GM21576 (cell line): ENCODE measurements around the gene ATG9B.

ENCODE experiments used
- ATAC-seq: cut with Tn5 transposase; IDR thresholded peaks from one replicate; pipeline ENCODE4 v1.9.1; 2021; ENCODE audit warnings: mild to moderate bottlenecking, moderate library complexity; ENCODE audit not compliant: unreplicated experiment

The ATG9B gene, protein sequence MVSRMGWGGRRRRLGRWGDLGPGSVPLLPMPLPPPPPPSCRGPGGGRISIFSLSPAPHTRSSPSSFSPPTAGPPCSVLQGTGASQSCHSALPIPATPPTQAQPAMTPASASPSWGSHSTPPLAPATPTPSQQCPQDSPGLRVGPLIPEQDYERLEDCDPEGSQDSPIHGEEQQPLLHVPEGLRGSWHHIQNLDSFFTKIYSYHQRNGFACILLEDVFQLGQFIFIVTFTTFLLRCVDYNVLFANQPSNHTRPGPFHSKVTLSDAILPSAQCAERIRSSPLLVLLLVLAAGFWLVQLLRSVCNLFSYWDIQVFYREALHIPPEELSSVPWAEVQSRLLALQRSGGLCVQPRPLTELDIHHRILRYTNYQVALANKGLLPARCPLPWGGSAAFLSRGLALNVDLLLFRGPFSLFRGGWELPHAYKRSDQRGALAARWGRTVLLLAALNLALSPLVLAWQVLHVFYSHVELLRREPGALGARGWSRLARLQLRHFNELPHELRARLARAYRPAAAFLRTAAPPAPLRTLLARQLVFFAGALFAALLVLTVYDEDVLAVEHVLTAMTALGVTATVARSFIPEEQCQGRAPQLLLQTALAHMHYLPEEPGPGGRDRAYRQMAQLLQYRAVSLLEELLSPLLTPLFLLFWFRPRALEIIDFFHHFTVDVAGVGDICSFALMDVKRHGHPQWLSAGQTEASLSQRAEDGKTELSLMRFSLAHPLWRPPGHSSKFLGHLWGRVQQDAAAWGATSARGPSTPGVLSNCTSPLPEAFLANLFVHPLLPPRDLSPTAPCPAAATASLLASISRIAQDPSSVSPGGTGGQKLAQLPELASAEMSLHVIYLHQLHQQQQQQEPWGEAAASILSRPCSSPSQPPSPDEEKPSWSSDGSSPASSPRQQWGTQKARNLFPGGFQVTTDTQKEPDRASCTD

DNA sequence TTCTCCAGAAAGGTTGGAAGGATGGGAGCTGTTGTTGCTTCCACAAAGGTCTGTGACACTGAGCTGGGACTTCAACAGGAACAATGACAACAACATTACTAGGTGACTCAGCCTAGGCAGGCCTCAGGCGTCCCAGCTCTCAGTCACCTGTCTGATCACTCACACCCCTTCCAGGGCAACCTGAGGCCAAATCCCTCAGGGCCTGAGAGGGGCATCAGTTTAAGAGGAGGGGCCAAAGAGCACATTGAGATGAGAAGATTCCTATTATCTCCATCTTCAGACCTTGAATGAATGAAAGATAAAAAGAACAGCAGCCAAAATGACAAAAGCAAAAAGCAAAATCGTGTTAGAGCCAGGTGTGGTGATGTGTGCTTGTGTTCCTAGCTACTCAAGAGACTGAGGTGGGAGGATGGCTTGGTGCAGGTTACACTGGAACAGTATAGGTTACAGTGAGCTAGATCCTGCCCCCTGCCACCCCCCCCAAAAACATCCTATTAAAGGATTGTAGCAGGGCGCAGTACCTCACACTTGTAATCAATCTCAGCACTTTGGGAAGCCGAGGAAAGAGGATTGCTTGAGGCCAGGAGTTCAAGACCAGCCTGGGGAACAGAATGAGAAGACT is at the start of gene ATG9B:
ATG9B (minus strand) TSS at position 60 of the 622 bp plus-strand sequence. CDS start 71 bp downstream, outside the sequence.
- no peak for ATAC-seq

DNA sequence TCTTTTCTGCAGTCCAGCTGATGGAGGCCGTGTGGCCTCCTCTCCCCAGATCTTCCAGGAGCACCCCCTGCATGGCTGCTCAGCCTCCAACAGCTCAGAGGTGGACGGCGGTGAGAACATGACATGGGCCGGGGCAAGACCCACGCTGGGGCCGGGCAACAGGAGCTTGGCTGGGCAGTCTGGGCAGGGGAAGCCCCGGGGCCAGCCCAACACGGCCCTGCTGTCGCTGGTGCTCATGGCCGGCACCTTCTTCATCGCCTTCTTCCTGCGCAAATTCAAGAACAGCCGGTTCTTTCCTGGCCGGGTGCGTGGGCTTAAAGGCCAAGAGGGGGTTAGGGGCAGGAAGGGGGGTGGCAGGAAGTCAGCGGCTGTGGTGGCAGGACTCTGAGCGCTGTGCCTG is 49.7 kb upstream of the ATG9B start:
- no peak for ATAC-seq

DNA sequence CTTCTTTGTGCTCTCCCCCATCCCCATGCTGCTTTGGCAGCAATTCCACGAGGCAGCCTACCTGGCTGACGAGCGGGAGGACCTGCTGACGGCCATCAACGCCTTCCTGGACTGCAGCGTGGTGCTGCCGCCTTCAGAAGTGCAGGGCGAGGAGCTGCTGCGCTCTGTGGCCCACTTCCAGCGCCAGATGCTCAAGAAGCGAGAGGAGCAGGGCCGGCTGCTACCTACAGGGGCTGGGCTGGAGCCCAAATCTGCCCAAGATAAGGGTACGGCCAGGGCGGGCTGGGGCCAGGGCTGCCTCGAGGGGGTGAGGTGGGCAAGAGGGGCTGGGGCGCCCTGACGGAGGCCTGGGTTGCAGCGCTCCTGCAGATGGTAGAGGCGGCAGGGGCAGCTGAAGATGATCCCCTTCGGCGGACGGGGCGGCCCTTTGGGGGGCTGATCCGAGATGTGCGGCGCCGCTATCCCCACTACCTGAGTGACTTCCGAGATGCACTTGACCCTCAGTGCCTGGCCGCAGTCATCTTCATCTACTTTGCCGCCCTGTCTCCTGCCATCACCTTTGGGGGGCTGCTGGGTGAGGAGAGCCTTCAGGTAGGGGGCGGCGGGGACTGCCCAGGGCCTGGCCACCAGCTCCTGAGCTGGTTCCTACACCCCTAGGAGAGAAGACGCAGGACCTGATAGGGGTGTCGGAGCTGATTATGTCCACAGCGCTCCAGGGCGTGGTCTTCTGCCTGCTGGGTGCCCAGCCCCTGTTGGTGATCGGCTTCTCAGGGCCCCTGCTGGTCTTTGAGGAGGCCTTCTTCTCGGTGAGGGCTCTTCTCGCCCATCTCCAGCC is 47.0 kb upstream of the ATG9B start:
- no peak for ATAC-seq

DNA sequence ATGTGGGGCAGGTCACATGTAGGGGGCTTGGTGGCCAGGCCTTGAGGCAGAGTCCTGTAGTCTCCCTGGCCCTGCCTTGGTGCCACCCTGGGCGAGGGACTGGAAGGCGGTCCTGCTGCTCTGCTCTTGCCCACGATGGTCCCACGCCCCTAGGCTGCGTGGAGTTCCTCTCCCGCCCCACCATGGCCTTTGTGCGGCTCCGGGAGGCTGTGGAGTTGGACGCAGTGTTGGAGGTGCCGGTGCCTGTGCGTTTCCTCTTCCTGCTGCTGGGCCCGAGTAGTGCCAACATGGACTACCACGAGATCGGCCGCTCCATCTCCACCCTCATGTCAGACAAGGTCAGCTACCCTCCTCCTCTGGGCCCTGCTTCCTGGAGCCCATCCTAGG is 46.3 kb upstream of the ATG9B start:
- no peak for ATAC-seq

DNA sequence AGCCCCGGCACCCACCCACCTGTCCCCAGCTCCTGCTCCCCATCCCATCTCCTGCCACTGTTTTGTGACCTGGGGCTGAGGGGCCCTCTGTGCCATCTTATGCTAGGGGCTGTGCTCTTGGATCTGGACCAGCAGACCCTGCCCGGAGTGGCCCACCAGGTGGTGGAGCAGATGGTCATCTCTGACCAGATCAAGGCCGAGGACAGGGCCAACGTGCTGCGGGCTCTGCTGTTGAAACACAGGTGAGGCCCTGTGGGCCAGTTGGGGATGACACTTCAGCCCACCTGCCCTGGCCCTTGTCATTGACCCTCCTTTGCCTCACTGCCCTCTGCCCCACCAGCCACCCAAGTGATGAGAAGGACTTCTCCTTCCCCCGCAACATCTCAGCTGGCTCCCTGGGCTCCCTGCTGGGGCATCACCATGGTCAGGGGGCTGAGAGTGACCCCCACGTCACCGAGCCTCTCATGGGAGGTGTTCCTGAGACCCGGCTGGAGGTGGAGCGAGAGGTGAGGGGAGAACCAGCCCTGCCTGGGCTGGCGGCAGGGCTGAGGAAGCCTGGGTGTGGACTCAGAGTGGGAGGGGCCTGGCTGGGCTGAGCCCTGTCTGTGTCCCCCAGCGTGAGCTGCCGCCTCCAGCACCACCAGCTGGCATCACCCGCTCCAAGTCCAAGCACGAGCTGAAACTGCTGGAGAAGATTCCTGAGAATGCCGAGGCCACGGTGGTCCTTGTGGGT is 45.7 kb upstream of the ATG9B start:
- no peak for ATAC-seq

DNA sequence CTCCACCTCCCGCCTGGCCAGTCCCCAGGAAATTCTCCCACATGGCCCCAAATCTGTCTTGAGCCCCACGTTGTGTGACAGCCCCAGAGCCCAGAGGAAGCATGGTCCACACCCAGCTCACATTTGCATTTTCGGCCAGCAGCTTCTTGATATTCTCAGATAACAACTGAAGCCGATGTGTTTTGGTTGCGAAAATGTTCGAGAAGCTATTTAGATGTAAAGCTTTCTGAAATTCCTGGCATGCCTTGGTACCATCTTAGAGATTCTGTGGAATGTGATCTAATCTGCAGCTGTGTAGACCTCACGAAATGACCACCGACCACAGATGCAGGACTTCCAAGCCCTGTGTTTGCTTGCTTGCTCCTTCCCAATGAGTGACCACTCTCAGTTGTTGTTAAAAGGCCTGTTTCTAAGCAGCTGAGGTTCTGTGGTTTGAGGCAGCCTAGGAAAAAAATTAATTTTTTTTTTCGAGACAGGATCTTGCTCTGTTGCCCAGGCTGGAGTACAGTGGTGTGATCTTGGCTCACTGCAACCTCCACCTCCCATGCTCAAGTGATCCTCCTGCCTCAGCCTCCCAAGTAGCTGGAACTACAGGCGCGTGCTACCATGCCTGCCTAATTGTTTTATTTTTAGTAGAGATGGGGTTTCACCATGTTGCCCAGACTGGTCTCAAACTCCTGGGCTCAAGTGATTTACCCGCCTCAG is 43.9 kb upstream of the ATG9B start:
- ATAC-seq, result no peak

DNA sequence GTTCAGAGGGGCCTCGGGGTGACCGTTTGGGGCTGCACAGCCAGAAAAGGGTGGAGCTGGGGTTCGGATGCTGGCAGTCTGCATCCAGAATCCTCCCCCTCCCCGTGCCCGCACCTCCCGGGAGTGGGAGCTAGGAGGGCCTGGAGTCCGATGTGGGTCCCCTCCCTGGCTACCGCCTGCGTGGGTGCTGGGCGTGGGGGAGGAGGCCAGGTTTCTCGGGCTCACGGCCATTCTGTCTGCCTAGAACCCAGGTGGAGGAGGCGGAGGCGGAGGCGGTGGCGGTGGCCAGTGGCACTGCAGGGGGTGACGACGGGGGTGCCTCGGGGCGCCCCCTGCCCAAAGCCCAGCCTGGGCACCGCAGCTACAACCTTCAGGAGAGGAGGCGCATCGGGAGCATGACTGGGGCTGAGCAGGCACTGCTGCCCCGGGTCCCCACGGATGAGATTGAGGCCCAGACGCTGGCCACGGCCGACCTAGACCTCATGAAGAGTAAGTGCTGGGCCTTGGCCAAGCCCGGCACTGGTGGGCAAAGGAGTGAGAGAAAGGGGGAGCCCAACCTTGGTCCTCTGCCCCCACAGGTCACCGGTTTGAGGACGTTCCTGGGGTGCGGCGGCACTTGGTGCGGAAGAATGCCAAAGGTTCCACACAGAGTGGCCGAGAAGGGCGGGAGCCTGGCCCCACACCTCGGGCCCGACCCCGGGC is 42.1 kb upstream of the ATG9B start:
- no peak for ATAC-seq

DNA sequence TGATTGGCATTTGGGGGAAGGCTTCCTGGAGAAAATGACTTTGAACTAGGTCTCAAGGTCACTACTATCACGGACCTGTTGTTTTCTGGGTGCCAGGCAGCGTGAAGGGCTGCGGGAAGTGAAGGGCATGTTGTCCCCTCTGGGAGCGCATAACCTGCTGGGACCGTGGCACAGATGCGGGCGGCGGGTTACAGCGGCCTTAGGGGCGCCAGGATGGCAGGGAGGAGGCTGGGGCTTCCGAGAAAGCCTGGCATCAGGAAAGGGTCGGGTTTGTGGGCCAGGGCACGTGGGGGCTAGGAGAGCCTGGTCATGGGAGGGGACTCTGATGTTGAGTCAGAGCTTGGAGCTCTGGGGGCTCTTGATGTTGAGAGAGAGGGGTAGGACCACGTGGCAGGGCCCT is 41.2 kb upstream of the ATG9B start:
- no peak for ATAC-seq

DNA sequence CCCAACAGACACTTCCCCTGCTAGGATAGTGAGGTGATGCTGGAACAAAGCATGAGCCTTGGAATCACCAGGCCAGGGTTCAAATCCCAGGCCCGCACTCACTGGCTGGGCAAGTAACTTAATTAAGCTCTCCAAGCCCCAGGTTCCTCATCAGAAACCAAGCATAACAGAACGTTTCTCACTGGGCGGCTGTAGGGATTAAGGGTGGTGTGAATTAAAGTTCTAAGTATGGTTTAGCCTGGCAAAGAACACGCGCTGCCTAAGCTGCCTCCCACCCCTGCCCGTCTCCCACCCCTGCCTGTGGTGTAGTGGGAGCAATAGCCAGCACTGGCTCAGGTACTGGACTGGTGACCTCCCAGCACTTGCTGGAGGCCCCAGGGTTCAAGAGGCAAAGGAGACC is 40.7 kb upstream of the ATG9B start:
- ATAC-seq, result no peak

DNA sequence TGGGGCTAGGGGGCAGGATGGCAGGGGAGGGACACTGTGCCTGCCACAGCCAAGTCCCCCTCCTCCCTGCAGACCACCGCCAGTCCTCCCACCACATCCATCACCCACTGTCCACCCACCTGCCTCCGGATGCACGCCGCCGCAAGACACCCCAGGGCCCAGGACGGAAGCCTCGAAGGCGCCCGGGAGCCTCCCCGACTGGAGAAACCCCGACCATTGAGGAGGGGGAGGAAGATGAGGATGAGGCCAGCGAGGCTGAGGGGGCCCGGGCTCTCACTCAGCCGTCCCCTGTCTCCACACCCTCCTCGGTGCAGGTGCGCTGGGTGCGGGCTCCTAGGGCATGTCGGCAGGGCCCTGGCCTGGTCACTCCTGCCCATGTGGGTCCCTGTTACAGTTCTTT is 40.2 kb upstream of the ATG9B start:
- ATAC-seq, result no peak

DNA sequence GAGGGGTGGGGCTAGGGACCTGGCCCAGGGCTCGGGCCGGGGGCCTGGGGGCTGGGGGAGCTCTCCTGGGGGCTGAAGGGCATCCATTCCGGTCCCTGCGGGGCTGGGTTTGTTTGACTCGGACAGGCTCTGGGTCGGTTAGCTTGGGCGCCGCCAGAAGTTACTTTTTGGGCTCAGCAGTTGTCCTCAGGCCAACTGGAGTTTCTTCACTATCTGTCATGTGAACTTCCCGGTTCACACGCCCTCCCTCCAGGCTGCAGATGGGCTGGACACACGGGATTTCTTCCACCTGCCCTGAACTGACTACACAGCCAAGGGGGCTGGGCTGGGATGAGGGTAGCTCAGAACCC is 38.9 kb upstream of the ATG9B start:
- no peak for ATAC-seq

DNA sequence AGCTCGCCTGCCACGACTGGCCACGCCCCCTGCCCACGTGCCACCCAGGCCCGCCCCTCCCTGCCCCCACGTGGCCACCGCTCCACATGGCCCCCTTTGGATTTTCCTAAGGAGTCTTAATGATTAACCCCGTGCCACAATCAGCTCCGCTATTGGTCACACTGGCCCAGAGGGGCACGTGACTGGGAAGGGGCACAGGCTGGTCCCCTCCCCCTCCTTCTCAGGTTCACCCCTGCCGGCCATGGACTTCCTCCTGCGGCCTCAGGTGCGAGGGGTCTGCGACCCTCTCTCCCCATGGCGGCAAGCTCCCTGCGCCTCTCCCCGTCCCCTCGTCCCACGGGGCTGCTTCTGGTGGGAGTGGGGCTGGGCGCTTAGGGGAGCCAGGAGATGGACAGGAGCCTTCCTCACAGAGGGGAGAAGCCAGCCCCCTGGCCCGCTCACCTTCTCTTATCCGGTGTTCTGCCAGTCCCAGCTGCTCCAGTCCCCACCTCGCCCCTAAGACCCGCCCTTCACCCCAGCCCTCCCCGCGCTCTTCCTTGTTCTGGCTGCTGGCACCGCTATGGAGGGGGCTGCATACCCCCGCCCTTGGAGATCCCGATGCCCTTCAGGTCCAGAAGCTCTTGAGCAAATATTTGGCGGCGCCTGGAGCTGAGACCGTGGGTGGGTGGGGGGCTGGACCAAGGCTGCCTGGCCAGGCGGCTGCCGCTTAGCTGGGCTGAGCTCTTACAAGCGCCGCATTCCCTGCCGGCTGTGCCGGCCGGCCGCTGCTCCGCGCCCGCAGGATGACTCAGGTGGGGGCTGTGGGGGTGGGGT is 38.3 kb upstream of the ATG9B start:
- ATAC-seq, result no peak

DNA sequence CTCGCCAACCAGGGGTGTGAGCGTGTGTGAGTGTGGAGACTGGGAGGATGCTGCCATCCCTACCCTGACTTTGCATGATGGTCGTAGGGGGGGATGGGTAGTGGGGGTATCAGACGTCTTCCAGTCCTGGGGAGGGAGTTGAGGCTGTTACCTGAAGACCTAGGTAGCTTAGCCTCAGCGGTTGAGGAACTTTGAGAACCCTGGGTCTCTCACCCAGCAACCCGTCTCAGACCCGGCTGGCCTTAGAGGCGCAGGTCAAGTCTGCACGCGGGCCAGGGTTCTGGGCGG is 37.8 kb upstream of the ATG9B start:
- ATAC-seq, result no peak

DNA sequence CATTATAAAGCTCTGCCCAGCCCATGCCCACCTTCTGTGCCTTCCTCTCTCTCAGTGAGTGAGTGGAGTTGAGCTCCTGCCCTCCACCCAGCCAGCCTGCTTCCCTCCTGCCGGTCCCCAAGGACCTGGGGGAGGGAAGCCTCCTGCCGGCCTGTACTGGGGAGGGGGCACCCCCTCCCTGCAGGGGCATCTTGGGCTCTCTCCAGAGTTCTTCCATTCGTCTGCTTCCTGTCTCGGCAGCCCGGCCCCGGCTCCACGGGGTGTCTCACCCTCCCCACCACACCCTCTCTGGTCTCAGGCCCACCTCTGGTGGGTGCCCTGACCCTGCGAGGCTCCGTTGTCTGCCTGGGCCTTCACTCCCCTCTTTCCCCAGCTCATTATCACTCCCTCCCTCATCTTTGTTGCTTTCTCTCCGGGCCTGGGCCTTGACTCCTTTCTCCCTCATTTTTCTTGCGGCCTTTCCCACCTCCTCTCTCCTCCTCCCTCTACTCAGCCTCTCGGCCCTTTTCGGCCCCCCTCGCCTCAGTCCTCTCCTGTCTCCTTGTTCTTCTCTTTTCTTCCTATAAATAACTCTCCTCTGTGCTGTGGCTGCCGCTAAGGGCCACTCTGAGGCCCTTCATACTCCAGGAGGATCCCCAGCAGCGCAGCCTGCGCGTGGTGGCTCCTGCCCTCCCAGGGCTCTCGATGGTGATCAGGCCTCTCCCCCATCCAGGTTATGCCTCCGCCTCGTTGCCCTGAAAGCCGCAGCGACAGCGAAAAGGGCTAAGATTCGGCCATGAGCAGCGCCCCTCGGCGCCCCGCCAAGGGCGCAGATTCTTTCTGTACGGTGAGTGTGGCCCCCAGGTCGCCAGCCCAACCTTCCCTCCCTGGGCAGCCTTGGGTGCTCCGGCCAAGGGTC is 37.2 kb upstream of the ATG9B start:
- no peak for ATAC-seq

DNA sequence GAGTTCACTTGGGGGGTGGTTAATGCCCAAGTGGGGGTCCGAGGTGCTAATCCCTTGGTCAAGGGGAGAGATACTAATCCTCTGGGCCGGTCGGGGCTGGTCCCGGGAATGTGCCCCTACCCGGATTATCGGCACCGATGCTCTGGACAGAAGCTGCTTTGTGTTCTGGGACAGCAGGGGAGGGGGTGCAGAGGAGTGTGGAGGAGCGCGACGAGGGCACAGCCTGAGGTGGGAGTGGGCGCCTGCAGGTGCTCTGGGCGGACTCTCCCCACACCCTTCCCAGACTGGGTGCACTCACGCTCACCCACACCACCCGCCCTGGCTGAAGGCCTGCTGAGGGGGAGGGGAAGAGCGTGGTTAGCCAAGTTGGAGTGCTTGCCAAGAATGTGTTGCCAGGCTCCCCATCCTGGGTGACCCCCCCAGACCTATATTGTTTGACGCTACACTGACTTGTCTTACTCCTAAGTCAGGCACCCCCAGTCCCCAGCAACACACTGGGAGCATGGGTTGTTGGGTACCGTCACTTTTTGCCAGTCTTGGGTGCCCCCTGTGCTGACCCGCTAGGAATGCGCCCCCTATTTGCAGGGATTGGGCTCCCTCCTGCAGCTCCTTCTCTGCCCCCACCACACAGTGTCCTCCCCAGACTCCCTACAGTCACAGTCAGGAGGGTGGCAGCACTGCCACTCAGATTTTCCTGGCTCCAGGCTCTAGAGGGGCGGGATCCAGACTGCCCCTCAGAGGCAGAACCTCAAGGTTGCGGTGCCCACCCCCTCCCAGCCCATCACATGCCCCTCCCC is 36.3 kb upstream of the ATG9B start:
- ATAC-seq, result no peak

DNA sequence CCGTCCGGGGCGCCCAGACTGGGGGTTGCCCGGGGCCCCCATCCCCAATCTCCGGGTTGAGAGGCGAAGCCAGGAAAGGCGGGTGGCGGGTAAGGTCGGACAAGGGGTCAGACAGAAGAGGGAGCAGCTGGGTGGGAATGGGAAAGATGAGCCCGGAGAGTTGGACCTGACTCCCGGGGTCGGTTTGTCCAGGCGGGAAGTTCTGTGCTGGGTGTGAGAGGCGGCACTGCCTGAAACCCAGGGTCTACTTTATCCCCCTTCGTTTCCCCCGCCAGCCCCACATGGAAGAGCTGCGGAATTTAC is 35.8 kb upstream of the ATG9B start:
- no peak for ATAC-seq
